ENCODE measurements around the gene ZFP69.

DNA sequence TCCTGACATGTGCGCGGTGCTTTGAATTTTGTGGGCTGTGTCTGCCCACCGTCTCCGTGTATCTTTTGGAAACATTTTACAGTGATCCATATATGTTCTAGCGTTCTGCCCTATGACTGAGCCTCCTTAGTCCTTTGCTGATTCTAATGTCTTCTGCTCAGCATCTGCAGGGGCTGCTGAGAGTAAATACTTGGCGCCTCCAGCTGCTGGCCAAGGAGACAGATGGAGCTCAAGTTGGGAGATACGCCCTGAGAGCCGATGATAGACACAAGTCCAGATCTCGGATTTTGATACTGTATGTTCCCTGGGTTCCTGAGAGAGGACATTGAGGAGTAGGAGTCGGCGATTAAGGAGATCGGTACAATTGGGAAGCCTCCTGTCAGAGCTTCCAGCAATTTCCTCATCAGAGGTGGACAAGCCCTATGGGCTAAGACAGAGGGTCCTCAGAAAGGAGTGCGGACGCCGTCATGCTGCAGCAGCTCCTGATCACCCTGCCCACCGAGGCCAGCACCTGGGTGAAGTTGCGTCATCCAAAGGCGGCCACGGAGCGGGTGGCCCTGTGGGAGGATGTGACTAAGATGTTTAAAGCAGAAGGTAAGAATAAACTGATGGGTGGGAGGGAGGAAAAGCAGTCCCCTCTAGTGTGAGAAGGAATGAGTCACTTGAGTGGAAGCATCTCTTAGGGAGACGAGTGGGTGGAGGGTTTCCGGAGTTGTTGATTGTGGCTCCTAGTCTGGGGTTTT is 26.4 kb upstream of the ZFP69 start:
- TF ChIP-seq SMC3 (IDR thresholded peaks at IDR 0.05; ENCODE audit: low read depth, low read length): no peak
- TF ChIP-seq, protein P1, sequence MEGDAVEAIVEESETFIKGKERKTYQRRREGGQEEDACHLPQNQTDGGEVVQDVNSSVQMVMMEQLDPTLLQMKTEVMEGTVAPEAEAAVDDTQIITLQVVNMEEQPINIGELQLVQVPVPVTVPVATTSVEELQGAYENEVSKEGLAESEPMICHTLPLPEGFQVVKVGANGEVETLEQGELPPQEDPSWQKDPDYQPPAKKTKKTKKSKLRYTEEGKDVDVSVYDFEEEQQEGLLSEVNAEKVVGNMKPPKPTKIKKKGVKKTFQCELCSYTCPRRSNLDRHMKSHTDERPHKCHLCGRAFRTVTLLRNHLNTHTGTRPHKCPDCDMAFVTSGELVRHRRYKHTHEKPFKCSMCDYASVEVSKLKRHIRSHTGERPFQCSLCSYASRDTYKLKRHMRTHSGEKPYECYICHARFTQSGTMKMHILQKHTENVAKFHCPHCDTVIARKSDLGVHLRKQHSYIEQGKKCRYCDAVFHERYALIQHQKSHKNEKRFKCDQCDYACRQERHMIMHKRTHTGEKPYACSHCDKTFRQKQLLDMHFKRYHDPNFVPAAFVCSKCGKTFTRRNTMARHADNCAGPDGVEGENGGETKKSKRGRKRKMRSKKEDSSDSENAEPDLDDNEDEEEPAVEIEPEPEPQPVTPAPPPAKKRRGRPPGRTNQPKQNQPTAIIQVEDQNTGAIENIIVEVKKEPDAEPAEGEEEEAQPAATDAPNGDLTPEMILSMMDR (conservative IDR thresholded peaks at IDR 0.05; ENCODE audit: low read depth, low read length): no peak
- no peak for TF ChIP-seq MAFK (IDR thresholded peaks at IDR 0.05; ENCODE audit: low read depth, low read length)
- peak; percentile 55 for TF ChIP-seq POLR2A (IDR thresholded peaks at IDR 0.05; ENCODE audit: low read depth, low read length)
- peak; percentile 38; the same call in 1 of the 2 replicates for TF ChIP-seq BHLHE40 (IDR thresholded peaks at IDR 0.05; ENCODE audit: low read depth, low read length)
- peak; percentile 98 for TF ChIP-seq CEBPB (IDR thresholded peaks at IDR 0.05; ENCODE audit: low read depth, low read length)
- TF ChIP-seq RAD21 (IDR thresholded peaks at IDR 0.05; ENCODE audit: low read length): no peak
- TF ChIP-seq ELK1 (IDR thresholded peaks at IDR 0.05; ENCODE audit: borderline replicate concordance, low read depth, low read length): no peak
- TF ChIP-seq RFX5 (IDR thresholded peaks at IDR 0.05; ENCODE audit: low read depth, low read length): no peak
